Heart right ventricle (tissue), 16 donors: ENCODE data around the gene TMC2. TPM values are rescaled to one million over a fixed set of nuclear protein-coding genes. Genes with fewer than 3 reads are reported as not detected.
A peak's percentile ranks its signal among the peaks of the same experiment; 100 is the strongest.

Experiments
- ATAC-seq, 8 donors: fragments of 200-7000 bp; cut with Tn5 transposase; one replicate each; pipeline ENCODE4 v1.9.1; 2020; ENCODE audit warnings: mild to moderate bottlenecking in 8 of 8, moderate library complexity in 8 of 8, moderate number of reproducible peaks in 1 of 8
- DNase-seq, 2 donors: peaks; one replicate each; pipeline ENCODE4 v3.0.0-alpha.2; 2020
- H3K27ac ChIP-seq, 10 donors: fragments of 200-600 bp; sonication (generic) in 2 of 10; one replicate each; pipeline versions ENCODE4 v1.5.0 to v1.8.0; 2020 to 2022; ENCODE audit warnings: mild to moderate bottlenecking in 3 of 10
- H3K27me3 ChIP-seq, 7 donors: fragments of 200-600 bp; one replicate each; pipeline ENCODE4 v1.8.0; 2021 to 2022; ENCODE audit warnings: mild to moderate bottlenecking in 2 of 7
- H3K36me3 ChIP-seq, 9 donors: fragments of 200-600 bp; sonication (generic) in 1 of 9; one replicate each; pipeline versions ENCODE4 v1.5.0 to v1.8.0; 2020 to 2022; ENCODE audit warnings: mild to moderate bottlenecking in 2 of 9
- H3K4me1 ChIP-seq, 9 donors: fragments of 200-600 bp; sonication (generic) in 1 of 9; one replicate each; pipeline versions ENCODE4 v1.5.0 to v1.8.0; 2020 to 2022; ENCODE audit warnings: mild to moderate bottlenecking in 4 of 9
- H3K4me3 ChIP-seq, 10 donors: fragments of 200-600 bp; sonication (generic) in 2 of 10; one replicate each; pipeline versions ENCODE4 v1.5.0 to v1.8.0; 2020 to 2022; ENCODE audit warnings: mild to moderate bottlenecking in 7 of 10, moderate library complexity in 2 of 10
- H3K9me3 ChIP-seq, 11 donors: fragments of 200-600 bp in 10 of 11; sonication (generic) in 2 of 11; one replicate each; pipeline versions ENCODE4 v1.5.0 to v1.8.0; 2013 to 2022; ENCODE audit warnings: mild to moderate bottlenecking in 2 of 11, control low read depth in 1 of 11, moderate library complexity in 1 of 11
- WGBS, 2 donors: extraction: QIAGEN DNeasy Blood & Tissue Kit; methylation state at CpG; one replicate each; pipeline ENCODE4 v1.1.7; 2013; ENCODE audit warnings: inconsistent platforms in 1 of 2; 5-methylcytosine and 5-hydroxymethylcytosine counted together
- intact Hi-C, 10 donors: fragments of 100-400 bp; cut with DNase I; formaldehyde crosslinking; loops; one replicate each; pipeline versions ENCODE4 v1.11.1 to v1.14.2; 2022
- polyA plus RNA-seq, 2 donors: library from polyadenylated mRNA; stranded (reverse); fragments of 200-250 nt; gene quantifications; one replicate each; pipeline ENCODE4 v1.2.3, GENCODE V29; 2013
- total RNA-seq, 10 donors: library from RNA; stranded (reverse); fragmentation: NEBNext Ultra II Directional in 3 of 10; extraction: Animal tissue kit (Norgen Biotek cat#: 25700) in 3 of 10; gene quantifications; one replicate each; pipeline versions ENCODE4 v1.2.1 to v1.2.4, GENCODE V29; 2021 to 2023
- TF ChIP-seq, protein P1 (sequence below), 9 donors: fragments of 200-600 bp; sonication (generic) in 2 of 9; IDR thresholded peaks; one replicate each; pipeline versions ENCODE4 v1.5.0 to v1.8.0; 2021 to 2022; ENCODE audit warnings: antibody characterized with exemption in 9 of 9, mild to moderate bottlenecking in 5 of 9, moderate library complexity in 1 of 9
- donor health status: Arrhythmogenic right ventricular cardiomyopathy.
- donor health status: ischemic (EF 13 %, LVEDD 7.1; RV severe dilation, severe dysfunction).
- donor health status: healthy with polysubstance abuse.
- donor health status: DM: no; HTN: yes; CAD: no.
- donor health status: DM: no; HTN: no; CAD: no.
- donor health status: ischemic (EF 25% LVEDD 6.9; RV normal size, moderate dysfunction).
- donor health status: ischemic (EF 25% LVEDD 5.7; RV mildly dilated, moderate dysfunction).
- donor health status: healthy.
- donor health status: DM: yes; HTN: yes; CAD: no.
- donor health status: Ischemic cardiomyopathy.
- donor health status: ischemic (EF 35%, LVEDD 5.7; RV mildly dilated, moderate dysfunction).
- donor health status: nonischemic (EF 11% LVEDD 7.7; RV severe dilation, severe dysfunction).
- donor health status: DM: yes; HTN: yes; CAD: no.
- donor health status: PGD.
- donor health status: ischemic (EF 29% LVEDD 5.4; RV normal size, mild dysfunction).
- donor health status: nonischemic (EF 23%, LVEDD 6.1; RV moderate dilation, normal function).

The TMC2 gene
- total and polyA plus RNA-seq, 12 donors: 0.20 TPM; not detected in 11

DNA sequence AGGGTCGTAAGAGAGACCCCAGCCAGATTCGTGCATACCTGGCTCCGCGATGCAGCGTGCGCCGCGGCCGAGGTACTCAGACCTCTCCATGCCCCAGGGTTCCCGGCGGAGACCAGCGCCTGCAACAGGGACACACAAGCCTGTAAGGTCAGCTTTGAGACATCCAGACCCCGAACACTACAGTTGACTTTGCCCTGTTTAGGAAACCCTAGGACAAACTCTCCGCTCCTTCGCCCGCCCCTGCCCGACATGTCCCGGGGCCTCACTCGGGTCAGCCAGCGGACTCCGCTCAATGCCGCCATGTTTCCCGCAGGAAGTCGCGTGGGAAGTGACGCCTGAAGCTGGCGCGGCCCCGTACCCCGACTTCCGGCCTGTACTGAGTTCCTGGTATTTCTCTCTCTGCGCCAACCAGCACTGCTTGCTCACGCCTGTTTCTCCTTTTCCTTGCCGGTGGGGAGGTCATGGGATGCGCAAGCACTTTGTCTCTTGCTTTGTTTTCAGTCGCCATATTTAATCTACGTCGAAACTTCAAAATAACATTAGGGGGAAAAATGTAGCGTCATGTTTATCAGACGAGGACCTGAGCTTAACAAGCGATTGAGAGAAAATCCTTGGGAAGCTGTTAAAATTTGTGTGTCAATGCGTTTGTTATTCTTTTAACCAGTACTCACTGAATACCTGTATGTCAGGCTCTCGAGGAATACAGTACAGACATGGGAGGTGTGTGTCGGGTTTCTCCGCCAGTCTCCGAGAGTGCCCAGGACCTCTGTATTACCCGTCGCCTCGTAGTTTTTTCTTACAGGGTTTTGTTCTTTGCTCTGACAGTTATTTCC lies 127.7 kb downstream of the TMC2 start, which contains the start of gene IDH3B:
IDH3B (minus strand) TSS at position 330 of the 833 bp plus-strand sequence; CDS start at position 302, 28 bp downstream.
- intact Hi-C loops: loop anchor here in 2 of 10 donors (1.0 to 10.0 kb wide), 2 partner anchors 12 to 181 kb away; partner anchors contain the start of genes NOP56 (in 1 of the 2), PCED1A (in 1 of the 2) and VPS16 (in 1 of the 2)
- TF ChIP-seq, protein P1, sequence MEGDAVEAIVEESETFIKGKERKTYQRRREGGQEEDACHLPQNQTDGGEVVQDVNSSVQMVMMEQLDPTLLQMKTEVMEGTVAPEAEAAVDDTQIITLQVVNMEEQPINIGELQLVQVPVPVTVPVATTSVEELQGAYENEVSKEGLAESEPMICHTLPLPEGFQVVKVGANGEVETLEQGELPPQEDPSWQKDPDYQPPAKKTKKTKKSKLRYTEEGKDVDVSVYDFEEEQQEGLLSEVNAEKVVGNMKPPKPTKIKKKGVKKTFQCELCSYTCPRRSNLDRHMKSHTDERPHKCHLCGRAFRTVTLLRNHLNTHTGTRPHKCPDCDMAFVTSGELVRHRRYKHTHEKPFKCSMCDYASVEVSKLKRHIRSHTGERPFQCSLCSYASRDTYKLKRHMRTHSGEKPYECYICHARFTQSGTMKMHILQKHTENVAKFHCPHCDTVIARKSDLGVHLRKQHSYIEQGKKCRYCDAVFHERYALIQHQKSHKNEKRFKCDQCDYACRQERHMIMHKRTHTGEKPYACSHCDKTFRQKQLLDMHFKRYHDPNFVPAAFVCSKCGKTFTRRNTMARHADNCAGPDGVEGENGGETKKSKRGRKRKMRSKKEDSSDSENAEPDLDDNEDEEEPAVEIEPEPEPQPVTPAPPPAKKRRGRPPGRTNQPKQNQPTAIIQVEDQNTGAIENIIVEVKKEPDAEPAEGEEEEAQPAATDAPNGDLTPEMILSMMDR (IDR thresholded peaks at IDR 0.05): no peak

DNA sequence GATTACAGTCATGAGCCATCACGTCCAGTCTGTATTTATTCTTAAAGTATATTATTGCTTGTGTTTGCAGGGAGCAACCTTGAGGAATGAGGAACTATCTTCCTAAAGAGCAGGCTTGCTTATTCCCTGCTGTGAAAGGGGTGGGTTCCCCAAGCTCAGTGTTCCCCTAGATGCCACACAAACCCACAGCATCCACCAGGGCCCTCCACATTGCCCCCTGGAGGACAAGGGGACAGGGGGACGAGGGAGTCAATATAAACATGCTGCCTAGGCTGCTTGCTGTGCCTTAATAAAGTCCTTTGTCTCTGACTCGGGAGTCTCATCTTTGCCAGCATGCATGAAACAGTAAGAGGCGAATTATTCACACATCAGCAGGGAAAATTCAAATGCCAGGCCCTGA lies 135.6 kb downstream of the TMC2 start:
- H3K36me3 ChIP-seq: no peaks in the 10 kb centered on the region
- TF ChIP-seq, protein P1 (IDR thresholded peaks at IDR 0.05): no peak
- no peaks in the 10 kb centered on the region for H3K27me3 ChIP-seq
- no peak overlapping the region for H3K27ac ChIP-seq
- WGBS, 2 donors: 28 to 34% methylated on average over 4 of the region's 4 CpGs
- no peaks in the 10 kb centered on the region for H3K9me3 ChIP-seq
- no peaks in the 10 kb centered on the region for H3K4me1 ChIP-seq
- ATAC-seq (no peak), DNase-seq (no peak)
- intact Hi-C loops: no loop called here
- H3K4me3 ChIP-seq: no peak overlapping the region

More for the DNA sequence above, 127.7 kb downstream of the TMC2 start, which contains the start of gene IDH3B:
- 4 to 9% methylated on average over 44 to 49 of the region's 49 CpGs for WGBS, 2 donors
- Histone ChIP-seq H3K27me3 (no peaks in the 10 kb centered on the region), H3K9me3 (no peaks in the 10 kb centered on the region), H3K4me3 (peak within 1 kb of the TSS; percentile 71 to 94 (median 82)), H3K4me1 (peaks cover 0 to 23% (median 14%) of the 10 kb centered on the region in 9 donors), H3K27ac (peak within 1 kb of the TSS; percentile 55 to 98 (median 90)), H3K36me3 (peaks cover 0 to 42% (median 24%) of the 10 kb centered on the region in 9 donors)
- DNase-seq (peak; percentile 91 to 95), ATAC-seq (peak; percentile 97 to 99 (median 99))

- Histone ChIP-seq H3K9me3 (no peaks in the 10 kb centered on the region), H3K4me3 (no peak overlapping the region), H3K27me3 (no peaks in the 10 kb centered on the region), H3K36me3 (no peaks in the 10 kb centered on the region), H3K27ac (no peak overlapping the region), H3K4me1 (no peaks in the 10 kb centered on the region)
- 70 to 81% methylated on average over 3 of the region's 3 CpGs for WGBS, 2 donors
- intact Hi-C loops: no loop called here
- no peak for DNase-seq
- no peak for ATAC-seq
- TF ChIP-seq, protein P1 (IDR thresholded peaks at IDR 0.05): no peak
Measured at GRCh38 chr20:2672446-2672845, 136.1 kb downstream of the TMC2 start.

DNA sequence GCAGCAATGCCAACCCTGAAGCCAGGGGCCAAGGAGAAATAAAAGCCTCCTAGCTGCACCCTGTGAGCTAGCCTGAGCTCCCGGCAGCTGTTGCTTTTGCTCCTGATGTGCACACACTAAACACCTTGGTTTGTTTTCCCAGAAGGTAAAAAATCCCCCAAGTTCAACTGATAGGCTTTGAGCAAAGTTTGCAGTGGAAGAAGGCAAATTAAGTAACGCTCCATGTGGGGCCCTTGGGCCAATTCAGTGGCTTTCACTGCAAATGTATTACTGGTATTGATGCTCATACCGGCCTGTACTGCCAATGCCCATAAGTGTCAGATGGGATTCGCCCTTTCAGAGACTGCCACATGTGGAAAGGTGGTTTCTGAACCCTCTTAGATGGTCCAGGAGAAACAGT lies 137.1 kb downstream of the TMC2 start:
- Histone ChIP-seq H3K4me3 (no peak overlapping the region), H3K27ac (no peak overlapping the region), H3K36me3 (no peaks in the 10 kb centered on the region), H3K27me3 (no peaks in the 10 kb centered on the region), H3K9me3 (no peaks in the 10 kb centered on the region), H3K4me1 (no peaks in the 10 kb centered on the region)
- intact Hi-C loops: no loop called here
- no peak for DNase-seq
- WGBS, 2 donors: 88 to 90% methylated on average over 4 of the region's 4 CpGs
- TF ChIP-seq, protein P1 (IDR thresholded peaks at IDR 0.05): no peak
- no peak for ATAC-seq
